ENCODE measurements around the gene ISCA2. TPM values are rescaled to one million over a fixed set of nuclear protein-coding genes. Genes with fewer than 3 reads are reported as not detected.

The ISCA2 gene
- total and polyA plus RNA-seq, 9 of the 15 experiments (the other 6 are each of a cell fraction or from before 2014, with no cell fraction given) = 5.0 to 36.7 (median 18.1) TPM

- POLR2A ChIA-PET = no interaction called here
- 0% methylated on average over 5 of the region's 7 CpGs for WGBS (ENCODE audit: insufficient coverage, low coverage, missing lambda C conversion rate)
- H3K36me3 ChIP-seq (ENCODE audit: control insufficient read depth, insufficient read depth, low read length) = no peaks in the 10 kb centered on the region
- H3K9me1 ChIP-seq (ENCODE audit: control insufficient read depth, insufficient read depth, low read length) = no peaks in the 10 kb centered on the region
- no TSS peak for BruUV-seq (replicated peaks)
- H3K4me2 ChIP-seq (ENCODE audit: insufficient read depth, low read length) = no peak overlapping the region
- intact Hi-C loops (cut with micrococcal nuclease) (no loop called here), in situ Hi-C loops (cut with MboI) (no loop called here)
- no peak overlapping the region for H3K4me3 ChIP-seq
- peaks cover 0 to 26% of the 10 kb centered on the region in 2 experiments; a peak in 2 of 5 replicates for H3K27me3 ChIP-seq (ENCODE audit: control insufficient read depth in 2 of 2, insufficient read depth in 2 of 2, low read length in 2 of 2)
- DNase-seq (ENCODE audit: extremely low read depth in 1 of 4, low spot score in 3 of 4) (no peak), FAIRE-seq (no peak), ATAC-seq (no peak)
- no peaks in the 10 kb centered on the region for H3K9me3 ChIP-seq (replicated peaks; ENCODE audit: control insufficient read depth, insufficient read depth, low read depth, low read length)
- no peaks in the 10 kb centered on the region for H4K20me1 ChIP-seq (replicated peaks; ENCODE audit: control insufficient read depth, insufficient read depth, low read length)
- no peak overlapping the region for H3K9ac ChIP-seq (ENCODE audit: insufficient read depth in 1 of 2, low read depth in 2 of 2, low read length in 2 of 2)
- H3K79me2 ChIP-seq (ENCODE audit: control insufficient read depth, insufficient read depth, low read length) = no peaks in the 10 kb centered on the region
- CTCF ChIA-PET (ENCODE audit: low intra/inter-chr PET ratio) = no interaction called here
- no peak overlapping the region for H3K27ac ChIP-seq (ENCODE audit: extremely low read depth, low read depth, low read length)
- no peak overlapping the region for H2AFZ ChIP-seq (ENCODE audit: low read depth, low read length)
- peaks cover 0 to 13% of the 10 kb centered on the region in 2 experiments; a peak in 3 of 5 replicates for H3K4me1 ChIP-seq (replicated peaks in 1 of 2; ENCODE audit: control insufficient read depth in 2 of 2, insufficient read depth in 2 of 2, low read length in 2 of 2)
- TF ChIP-seq ARHGAP35 (IDR thresholded peaks at IDR 0.05; ENCODE audit: partially characterized antibody) = no peak
- no peak for TF ChIP-seq BCL6 (CRISPR knock-in tag; IDR thresholded peaks at IDR 0.05)
- no peak for TF ChIP-seq CXXC5 (CRISPR knock-in tag; IDR thresholded peaks at IDR 0.05)
- no peak for TF ChIP-seq SMAD2 (IDR thresholded peaks at IDR 0.05; ENCODE audit: low read depth, low read length)
- no peak for TF ChIP-seq OTX1 (CRISPR knock-in tag; IDR thresholded peaks at IDR 0.05)
- TF ChIP-seq DLX4 (CRISPR knock-in tag; IDR thresholded peaks at IDR 0.05) = no peak
- TF ChIP-seq ARID2 (IDR thresholded peaks at IDR 0.05) = no peak
- no peak for TF ChIP-seq IRF9 (tag; IDR thresholded peaks at IDR 0.05)
- TF ChIP-seq ZNF449 (CRISPR knock-in tag; IDR thresholded peaks at IDR 0.05) = no peak
- no peak for TF ChIP-seq E2F1 (CRISPR knock-in tag; IDR thresholded peaks at IDR 0.05)
- TF ChIP-seq, protein P1, sequence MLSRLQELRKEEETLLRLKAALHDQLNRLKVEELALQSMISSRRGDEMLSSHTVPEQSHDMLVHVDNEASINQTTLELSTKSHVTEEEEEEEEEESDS (CRISPR knock-in tag; IDR thresholded peaks at IDR 0.05) = no peak
- no peak for TF ChIP-seq MCM5 (IDR thresholded peaks at IDR 0.05; ENCODE audit: low read depth)
- no peak for TF ChIP-seq PHB (CRISPR knock-in tag; IDR thresholded peaks at IDR 0.05)
- no peak for TF ChIP-seq SMAD1 (IDR thresholded peaks at IDR 0.05; ENCODE audit: low read depth, low read length, partially characterized antibody)
- TF ChIP-seq DIDO1 (tag; IDR thresholded peaks at IDR 0.05; ENCODE audit: low read depth) = no peak
- no peak for TF ChIP-seq GTF3C2 (IDR thresholded peaks at IDR 0.05; ENCODE audit: borderline replicate concordance, extremely low read depth, insufficient read length)
- no peak for TF ChIP-seq DACH1 (IDR thresholded peaks at IDR 0.05; ENCODE audit: partially characterized antibody)
- no peak for TF ChIP-seq ZNF780A (CRISPR knock-in tag; IDR thresholded peaks at IDR 0.05)
Observed at GRCh38 chr14:74533576-74533975, 40.0 kb downstream of the ISCA2 start.

Measured in K562 (cell line).